ENCODE data around the gene TRIM67.

The TRIM67 gene

DNA sequence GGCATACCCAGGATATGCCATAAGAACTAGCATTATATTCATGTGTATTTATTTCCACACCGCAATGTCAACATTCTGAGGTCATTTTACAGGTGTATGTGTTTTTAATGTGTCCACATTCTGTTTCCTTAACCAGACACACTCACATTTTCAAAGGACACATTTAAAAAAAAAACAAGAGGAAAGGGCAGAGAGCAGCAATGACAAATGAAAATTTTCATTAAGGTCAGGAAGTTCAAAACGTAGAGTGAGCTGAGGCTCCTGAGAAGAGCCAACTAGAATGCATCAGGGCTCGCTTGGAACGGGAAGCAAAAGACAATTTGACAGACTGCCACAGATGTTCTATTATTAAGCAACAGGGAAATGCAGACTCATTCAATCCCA is 74.3 kb downstream of the TRIM67 start:
- no peak overlapping the region for H3K4me3 ChIP-seq (ENCODE audit: low read depth, low read length)
- TF ChIP-seq, protein P1, sequence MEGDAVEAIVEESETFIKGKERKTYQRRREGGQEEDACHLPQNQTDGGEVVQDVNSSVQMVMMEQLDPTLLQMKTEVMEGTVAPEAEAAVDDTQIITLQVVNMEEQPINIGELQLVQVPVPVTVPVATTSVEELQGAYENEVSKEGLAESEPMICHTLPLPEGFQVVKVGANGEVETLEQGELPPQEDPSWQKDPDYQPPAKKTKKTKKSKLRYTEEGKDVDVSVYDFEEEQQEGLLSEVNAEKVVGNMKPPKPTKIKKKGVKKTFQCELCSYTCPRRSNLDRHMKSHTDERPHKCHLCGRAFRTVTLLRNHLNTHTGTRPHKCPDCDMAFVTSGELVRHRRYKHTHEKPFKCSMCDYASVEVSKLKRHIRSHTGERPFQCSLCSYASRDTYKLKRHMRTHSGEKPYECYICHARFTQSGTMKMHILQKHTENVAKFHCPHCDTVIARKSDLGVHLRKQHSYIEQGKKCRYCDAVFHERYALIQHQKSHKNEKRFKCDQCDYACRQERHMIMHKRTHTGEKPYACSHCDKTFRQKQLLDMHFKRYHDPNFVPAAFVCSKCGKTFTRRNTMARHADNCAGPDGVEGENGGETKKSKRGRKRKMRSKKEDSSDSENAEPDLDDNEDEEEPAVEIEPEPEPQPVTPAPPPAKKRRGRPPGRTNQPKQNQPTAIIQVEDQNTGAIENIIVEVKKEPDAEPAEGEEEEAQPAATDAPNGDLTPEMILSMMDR (IDR thresholded peaks at IDR 0.05; ENCODE audit: insufficient read depth, low read depth, low read length, missing control alignments): no peak
- no peak for DNase-seq (ENCODE audit: low read depth)

DNA sequence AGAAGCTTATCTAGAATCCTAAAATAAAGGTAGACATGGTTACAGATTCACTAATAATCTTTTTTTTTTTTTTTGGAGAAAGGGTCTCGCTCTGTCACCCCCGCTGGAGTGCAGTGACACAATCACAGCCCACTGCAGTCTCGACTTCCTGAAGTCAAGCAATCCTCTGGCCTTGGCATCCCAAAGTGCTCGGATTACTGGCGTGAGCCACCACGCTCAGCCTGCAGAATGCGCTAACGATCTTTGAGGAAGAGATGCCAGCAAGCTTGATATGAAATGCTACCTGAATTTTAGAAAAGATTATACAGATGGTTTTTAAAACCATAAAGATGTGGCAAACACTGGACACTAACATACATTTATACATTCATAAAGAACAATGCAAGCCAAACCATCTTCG is 75.1 kb downstream of the TRIM67 start:
- TF ChIP-seq, protein P1 (IDR thresholded peaks at IDR 0.05; ENCODE audit: insufficient read depth, low read depth, low read length, missing control alignments): no peak
- H3K4me3 ChIP-seq (ENCODE audit: low read depth, low read length): no peak overlapping the region
- no peak for DNase-seq (ENCODE audit: low read depth)

GRCh38 chr1:231238298-231238697 is 76.4 kb downstream of the TRIM67 start:
- no peak for DNase-seq (ENCODE audit: low read depth)
- no peak overlapping the region for H3K4me3 ChIP-seq (ENCODE audit: low read depth, low read length)
- TF ChIP-seq, protein P1 (IDR thresholded peaks at IDR 0.05; ENCODE audit: insufficient read depth, low read depth, low read length, missing control alignments): no peak

GRCh38 chr1:231240531-231240882 is 78.6 kb downstream of the TRIM67 start:
- H3K4me3 ChIP-seq (ENCODE audit: low read depth, low read length): peak overlapping the region; percentile 94
- no peak for DNase-seq (ENCODE audit: low read depth)
- TF ChIP-seq, protein P1 (IDR thresholded peaks at IDR 0.05; ENCODE audit: insufficient read depth, low read depth, low read length, missing control alignments): no peak

DNA sequence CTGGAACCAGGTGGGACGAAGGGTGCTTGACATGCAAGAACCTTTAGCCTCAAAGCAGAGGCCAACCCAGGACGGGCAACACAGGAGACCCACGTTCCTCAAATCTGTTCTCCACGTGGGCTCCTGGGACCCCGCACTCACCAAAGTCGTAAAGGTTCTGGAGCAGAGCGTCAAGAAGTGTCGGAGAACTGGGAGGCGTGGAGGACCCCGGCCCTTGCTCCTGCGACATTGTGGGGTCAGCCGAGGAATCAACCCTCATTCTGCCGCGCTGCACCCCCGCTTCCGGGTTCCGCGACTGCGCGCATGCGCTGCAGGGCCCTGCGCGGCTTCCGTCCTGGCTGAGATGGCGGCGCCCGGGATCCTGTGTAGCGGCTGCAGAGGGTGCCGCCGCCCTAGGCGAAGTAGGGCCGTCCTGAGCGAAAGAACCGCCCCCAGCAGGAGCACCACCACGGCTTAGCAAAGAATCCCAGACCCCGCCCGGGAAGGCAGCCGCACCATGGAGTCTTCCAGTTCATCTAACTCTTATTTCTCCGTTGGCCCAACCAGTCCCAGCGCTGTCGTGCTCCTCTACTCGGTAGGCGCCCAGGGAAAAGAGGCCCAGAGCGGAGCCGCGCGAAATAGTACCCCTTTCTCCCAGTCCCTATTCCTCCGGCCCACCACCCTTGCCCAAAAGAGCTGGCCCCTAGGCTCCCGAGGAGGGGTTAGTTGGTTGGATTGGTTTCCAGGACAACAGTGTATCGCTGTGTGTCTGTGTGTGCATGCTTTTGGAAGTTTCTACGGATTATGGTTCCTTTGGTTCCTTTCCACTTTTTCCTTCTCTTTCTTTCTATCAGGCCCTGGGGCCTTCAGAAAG is 79.3 kb downstream of the TRIM67 start, which contains the start of gene GNPAT:
Gene GNPAT (plus strand): TSS at position 330 of the 853 bp plus-strand sequence. CDS start 167 bp downstream, at position 497.
- peak; percentile 92 for DNase-seq (ENCODE audit: low read depth)
- TF ChIP-seq, protein P1 (IDR thresholded peaks at IDR 0.05; ENCODE audit: insufficient read depth, low read depth, low read length, missing control alignments): no peak
- H3K4me3 ChIP-seq (ENCODE audit: low read depth, low read length): peak within 1 kb of the TSS; percentile 94

DNA sequence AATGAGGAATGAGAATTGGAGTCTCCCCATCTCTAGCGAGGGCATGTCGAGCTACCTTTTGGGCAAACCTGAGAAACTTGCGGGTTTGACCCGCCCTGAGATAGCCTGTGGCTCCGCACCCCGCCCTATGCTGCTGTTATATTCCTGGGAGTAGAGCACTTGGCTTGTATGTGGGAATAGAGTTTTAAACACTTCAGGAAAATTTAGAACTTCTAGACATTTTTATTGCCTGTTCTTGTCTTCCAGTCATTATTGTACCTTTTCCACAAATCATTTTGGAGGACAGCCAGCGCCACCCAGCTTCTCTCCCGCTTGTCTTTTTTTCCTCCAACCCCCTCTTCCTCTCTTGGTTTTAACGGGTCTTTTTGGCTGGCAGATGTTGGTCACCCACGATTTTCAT is 79.9 kb downstream of the TRIM67 start:
- TF ChIP-seq, protein P1 (IDR thresholded peaks at IDR 0.05; ENCODE audit: insufficient read depth, low read depth, low read length, missing control alignments): no peak
- H3K4me3 ChIP-seq (ENCODE audit: low read depth, low read length): peak overlapping the region; percentile 94
- peak; percentile 8 for DNase-seq (ENCODE audit: low read depth)

All from GM12865 (cell line).